HG02973 (cell line): ENCODE measurements around the gene SFTPB.
A peak's percentile ranks its signal among the peaks of the same experiment; 100 is the strongest.

ENCODE experiments used
- ATAC-seq: cut with Tn5 transposase; IDR thresholded peaks from one replicate; pipeline ENCODE4 v1.9.1; 2021; ENCODE audit warnings: moderate library complexity; ENCODE audit not compliant: unreplicated experiment

SFTPB gene

DNA sequence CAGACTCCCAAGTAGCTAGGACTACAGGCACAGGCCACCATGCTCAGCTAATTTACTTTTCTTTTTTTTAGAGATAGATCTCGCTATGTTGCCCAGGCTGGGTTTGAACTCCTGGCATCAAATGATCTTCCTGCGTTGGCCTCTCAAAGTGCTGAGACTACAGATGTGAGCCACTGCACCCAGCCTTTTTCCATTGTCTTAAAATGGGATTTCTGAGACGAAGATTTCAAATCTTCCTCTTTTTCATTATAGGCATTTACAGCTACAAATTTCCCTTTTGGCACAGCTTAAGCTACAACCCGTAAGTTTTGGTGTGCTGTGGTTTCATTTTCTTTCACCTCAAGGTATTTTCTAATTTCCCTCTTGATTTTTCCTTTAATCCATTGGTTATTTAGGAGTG lies 34.8 kb upstream of the SFTPB start:
- ATAC-seq: no peak

DNA sequence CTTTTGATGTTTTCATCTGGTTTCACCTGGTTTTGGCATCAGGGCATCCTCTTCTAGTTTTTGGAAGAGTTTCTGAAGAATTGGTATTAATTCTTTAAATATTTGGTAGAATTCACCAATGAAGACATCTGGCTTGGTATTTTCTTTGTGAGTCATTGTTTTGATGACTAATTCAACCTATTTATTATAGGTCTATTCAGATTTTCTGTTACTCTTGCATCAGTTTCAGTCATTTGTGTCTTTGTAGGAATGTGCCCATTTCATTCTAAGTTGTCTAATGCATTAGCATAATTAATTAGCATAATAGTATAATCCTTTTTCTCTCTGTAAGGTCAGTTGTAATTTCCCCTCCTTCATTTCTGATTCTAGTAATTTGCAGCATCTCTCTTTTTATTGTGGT lies 34.2 kb upstream of the SFTPB start:
- ATAC-seq: no peak

DNA sequence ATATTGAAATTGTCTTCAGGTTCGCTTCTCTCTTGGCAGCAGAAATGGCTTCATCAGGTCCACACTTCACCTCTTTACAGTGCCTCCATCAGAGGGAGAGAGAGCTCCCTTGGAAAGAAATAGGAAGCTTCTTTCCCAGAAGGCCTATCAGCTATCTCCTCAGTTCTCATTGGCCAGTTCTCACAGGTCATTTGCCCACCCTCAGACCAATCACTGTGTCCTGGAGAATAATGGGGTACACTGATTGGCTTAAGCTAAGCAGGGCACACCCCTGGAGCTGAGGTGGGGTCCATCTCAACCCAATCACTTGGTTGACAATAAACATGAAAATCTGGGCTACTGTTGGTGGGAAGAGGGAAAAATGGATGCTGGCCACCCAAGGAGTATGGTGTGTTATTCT lies 31.3 kb upstream of the SFTPB start:
- no peak for ATAC-seq

DNA sequence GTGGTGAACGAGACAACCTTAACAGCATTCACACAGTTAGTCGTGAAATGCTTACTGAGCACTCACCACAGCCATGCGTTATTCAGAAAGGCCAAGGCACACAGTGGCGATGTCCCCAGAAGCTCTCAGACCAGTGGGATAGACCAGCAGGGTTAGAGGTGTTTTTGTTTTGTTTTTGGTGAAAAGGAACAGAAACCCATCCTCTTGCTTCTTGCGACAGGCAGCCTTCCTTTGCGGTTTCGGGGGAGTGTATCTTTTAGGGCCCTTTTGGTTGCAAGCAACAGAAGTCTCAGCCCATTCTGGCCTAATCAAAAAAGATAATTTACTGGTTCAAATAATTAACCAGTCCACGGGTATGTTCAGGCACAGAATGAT lies 30.9 kb upstream of the SFTPB start:
- no peak for ATAC-seq

DNA sequence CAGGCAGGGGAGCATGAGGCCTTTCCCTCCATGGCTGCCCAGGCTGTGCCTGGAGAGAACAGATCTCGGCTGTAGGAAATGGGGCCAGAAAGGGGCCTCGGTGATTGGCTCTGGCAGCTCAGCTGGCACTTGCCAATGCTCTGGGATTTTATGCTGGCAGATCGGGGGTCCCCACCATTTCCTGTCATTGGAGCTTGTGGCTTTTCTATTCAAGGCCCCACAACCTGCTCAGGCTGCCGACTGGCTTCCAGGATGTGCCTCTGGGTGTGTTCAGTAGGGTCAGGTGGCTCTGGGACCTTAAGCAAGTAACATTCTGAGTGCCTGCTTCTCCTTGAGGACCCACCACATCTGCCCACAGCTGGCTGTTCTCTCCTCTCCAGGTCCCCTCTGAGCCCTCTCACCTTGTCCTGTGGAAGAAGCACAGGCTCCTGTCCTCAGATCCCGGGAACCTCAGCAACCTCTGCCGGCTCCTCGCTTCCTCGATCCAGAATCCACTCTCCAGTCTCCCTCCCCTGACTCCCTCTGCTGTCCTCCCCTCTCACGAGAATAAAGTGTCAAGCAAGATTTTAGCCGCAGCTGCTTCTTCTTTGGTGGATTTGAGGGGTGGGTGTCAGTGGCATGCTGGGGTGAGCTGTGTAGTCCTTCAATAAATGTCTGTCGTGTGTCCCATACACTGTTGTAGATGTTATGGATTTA lies 30.3 kb upstream of the SFTPB start:
- ATAC-seq: no peak

DNA sequence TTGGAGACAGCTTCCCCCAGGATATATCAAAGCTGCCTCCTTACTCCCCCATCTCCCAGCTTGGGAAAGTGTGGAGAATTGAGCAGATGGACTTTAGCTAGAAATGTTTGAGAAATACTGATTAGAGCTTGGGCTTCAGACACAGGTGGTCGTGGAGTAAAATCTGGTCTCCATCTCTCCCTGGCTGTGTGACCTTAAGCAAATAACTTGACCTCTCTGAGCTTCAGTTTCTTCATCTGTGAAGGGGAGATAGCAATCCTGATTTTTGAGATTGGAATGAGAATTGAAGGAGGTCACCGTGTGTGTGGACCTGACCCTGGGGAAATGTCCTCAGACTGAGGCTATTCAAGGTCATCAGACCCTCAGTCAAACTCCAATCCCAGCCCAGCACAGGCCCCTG lies 29.7 kb upstream of the SFTPB start:
- ATAC-seq: no peak

DNA sequence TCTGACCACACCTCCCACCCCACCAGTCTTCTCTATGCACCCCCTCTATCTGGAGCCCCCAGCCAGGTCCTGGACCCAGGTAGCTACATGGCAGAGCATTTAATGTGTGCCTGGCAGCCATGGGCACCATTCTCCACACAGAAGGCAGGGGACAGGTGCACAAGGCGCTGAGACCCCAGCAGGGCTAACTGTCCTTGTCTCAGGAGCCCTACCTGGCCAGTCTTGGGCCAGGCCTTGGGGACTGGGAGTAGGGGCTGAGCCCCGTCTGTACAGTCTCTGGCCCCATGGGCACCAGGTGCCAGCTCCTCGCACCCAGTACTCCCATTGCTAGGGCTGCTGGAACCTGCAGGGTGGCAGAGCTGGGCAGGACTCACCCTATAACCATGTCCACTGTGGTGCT lies 29.1 kb upstream of the SFTPB start:
- no peak for ATAC-seq

DNA sequence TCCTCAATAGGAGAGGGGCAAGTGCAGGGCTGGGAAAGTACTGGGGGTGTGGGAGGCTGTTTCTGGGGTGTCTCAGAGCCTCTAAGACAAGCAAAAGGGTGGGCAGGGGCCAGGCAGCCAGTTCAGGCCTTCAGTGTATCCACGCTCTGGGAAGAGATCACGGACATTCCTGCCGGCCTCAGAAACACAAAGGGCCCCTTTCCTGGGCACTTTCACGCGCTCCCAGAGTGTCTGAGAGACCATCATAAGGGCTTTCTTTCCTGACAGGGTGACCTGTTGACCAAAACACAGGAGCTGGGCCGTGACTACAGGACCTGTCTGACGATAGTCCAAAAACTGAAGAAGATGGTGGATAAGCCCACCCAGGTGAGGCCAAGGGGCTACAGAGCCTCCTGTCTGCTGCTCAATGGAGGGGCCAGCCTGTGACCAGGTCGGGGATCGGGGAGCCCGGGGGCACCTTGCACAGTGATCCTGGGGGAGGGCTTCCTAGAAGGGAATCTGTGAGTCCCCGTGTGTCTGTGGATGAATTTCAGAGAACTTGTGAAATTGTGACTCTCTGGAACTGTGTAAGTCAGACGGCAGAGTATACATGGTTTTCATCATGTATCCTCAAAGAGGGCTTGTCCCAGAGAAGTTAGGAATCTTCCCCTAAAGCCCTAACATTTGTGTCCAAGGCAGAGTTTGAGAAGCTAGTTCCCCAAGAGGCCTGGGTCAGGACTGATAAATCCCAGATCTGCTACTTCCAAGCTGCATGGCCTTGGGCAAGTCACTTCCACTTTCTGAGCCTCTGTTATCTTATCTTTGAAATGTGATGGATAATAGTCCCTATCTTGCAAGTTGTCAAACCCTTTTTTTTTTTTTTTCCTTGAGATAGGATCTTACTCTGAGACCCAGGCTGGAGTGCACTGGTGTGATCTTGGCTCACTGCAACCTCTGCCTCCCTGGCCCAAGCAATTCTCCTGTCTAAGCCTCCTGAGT lies 28.0 kb upstream of the SFTPB start:
- ATAC-seq: no peak

DNA sequence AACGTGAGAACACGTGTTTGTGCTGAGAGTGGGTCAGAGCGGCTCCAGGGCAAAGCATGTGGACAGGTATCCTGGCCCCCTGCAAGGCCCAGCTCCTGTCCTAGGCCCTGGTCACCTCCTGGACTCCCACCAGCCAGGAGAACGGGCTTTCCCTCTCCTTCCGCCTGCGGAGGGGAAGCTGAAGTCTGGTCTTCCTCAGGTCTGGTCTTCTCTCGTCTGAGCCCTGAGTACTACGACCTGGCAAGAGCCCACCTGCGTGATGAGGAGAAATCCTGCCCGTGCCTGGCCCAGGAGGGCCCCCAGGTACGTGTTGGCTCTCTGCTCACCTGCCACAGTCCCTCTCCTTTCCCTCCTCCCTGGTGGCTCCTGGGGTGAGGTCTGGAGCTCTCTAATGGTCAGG lies 27.1 kb upstream of the SFTPB start:
- ATAC-seq: no peak

DNA sequence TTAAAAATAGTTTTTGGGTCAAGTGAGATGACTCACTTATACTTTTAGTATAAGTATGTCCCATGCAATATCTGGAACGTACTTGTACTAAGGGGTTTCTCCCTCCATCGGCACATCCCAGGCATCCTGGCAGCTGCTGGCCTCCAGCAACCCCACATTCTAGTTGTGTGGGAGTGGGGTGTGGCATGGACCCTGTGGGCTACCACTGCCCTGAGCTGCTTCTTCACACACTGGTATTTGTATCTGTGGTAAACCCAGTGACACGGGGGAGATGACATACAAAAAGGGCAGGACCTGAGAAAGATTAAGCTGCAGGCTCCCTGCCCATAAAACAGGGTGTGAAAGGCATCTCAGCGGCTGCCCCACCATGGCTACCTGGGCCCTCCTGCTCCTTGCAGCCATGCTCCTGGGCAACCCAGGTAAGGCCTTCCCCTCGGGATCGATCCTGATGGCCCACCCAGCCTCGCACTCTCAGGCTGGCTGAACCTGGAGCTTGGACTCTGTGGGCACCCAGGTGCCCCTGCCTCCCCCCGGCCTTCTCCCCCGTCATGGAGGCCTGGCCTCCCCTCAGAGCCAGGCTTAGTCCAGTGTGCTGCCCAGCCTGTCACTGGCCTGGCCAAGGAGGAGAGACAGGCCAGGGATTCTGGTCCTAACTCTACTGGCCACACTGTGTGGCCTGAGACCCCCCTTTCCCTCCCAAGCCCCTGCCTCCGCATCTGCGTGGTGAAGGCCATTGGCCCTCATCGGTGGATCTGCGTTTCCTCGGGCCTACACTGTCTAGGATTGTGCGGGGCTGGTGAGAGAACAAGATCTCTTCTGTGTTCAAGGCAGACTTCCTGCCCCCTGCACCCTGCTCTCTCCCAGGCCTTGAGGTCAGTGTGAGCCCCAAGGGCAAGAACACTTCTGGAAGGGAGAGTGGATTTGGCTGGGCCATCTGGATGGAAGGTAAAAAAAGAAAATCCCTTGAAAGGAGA lies 26.3 kb upstream of the SFTPB start, which contains the start of gene GNLY:
Gene GNLY, plus strand, starts transcription at position 307 of the 974 bp plus-strand sequence. Its CDS starts 61 bp downstream, at position 368.
- ATAC-seq: no peak

DNA sequence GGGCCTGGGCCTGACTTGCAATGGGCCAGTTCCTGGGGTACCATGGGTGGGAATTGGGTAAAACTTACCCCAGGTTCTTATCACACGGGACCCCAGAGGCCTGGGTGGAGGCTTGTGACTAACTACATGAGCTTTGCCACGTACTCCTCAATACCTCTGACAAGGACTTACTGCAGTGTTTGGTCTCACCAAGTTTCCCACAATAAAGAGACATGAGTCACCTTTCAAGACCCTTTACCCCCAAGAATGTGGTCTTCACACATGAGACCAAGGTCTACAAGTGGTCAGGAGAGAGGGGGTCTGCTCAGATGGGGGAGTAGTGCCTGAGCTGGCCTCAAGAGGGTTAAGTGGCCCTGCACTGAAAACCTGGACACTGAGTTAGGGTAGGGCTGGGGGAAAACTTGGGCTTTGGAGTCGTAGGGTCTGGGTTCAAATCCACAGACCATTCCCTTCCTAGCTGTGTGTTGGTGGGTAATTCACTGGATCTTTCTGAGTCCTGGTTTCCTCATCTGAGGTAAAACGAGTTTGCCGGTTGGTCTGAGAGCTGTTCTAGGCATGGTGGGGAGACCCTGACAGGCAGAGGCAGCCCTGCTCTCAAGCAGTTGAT lies 24.1 kb upstream of the SFTPB start:
- ATAC-seq: no peak

DNA sequence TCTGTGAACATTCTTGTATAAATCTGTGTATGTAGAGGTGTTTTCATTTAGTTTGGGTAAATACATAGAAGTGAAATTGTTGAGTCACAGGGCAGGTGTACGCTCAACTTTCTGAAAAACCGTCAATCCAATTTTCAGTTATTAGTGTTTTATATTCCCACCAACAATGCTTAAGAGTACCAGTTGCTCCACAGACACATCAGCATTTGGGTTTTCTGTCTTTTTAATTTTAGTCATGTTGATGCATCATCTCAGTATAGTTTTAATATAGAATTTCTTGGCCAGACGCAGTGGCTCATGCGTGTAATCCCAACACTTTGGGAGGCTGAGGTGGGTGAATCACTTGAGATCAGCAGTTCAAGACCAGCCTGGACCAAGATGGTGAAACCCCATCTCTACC lies 22.9 kb upstream of the SFTPB start:
- ATAC-seq: no peak

DNA sequence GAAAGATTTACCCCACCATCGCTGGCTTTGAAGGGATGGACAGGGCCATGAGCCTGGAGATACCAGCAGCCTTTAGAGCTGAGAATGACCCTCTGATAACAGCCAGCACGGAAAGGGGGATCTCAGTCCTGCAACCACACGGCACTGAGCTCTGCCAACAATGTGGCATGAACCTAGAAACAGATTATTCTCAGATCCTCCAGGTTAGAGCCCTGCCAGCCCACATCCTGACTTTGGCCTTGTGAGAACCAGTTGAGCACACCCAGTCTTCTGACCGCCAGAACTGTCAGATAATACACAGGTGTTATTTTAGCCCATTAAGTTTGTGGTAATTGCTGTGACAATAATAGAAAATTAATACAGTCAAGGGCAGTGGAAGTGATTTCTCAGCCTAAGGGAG lies 16.8 kb upstream of the SFTPB start:
- no peak for ATAC-seq

DNA sequence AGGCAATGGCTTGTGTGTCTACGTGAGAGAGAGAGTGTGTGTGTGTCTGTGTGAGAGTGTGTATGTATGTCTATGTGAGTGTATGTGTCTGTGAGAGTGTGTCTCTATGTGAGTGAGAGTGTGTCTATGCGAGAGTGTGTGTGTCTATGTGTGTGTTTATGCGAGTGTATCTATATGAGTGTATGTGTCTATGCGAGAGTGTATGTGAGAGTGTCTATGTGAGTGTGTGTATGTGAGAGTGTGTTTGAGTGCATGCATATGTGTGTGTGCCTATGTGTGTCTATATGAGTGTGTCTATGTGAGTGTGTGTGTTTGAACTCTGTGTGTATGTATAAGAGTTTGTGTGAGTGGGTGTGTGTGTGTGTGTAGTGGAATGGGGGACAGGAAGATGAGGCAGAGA lies 16.4 kb upstream of the SFTPB start:
- ATAC-seq: no peak

DNA sequence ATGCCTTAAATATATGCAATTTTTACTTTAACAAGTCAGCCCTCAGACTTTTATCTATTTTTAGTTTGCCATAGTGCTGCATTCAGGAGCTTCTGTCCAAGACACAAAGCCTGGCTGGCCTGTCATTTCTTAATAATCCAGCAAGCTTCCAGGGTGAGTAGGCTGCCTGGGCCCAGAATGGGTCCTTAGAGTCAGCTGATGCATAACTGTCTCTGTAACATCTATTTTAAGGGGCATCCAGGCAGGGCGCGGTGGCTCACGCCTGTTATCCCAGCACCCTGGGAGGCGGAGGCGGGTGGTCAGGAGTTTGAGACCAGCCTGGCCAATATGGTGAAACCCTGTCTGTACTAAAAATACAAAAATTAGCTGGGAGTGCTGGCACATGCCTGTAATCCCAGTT lies 14.4 kb upstream of the SFTPB start:
- no peak for ATAC-seq

DNA sequence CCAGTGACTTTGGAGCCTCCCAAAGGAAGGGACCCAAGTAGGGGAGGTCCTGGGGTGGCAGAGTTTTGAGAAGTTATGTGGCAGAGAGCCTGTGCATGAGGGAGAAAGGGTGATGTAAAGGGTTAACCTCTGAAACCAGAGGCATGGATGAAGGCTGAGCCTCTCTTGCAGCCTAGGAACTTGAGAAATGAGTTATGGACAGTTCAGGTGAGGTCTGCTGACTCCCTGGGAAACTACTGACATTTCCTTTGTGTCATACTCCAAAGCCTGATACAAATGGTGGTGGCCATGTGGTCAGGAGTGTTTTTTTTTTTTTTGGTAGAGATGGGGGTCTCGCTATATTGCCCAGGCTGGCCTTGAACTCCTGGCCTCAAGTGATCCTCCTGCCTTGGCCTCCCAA lies 13.8 kb upstream of the SFTPB start:
- ATAC-seq: no peak

DNA sequence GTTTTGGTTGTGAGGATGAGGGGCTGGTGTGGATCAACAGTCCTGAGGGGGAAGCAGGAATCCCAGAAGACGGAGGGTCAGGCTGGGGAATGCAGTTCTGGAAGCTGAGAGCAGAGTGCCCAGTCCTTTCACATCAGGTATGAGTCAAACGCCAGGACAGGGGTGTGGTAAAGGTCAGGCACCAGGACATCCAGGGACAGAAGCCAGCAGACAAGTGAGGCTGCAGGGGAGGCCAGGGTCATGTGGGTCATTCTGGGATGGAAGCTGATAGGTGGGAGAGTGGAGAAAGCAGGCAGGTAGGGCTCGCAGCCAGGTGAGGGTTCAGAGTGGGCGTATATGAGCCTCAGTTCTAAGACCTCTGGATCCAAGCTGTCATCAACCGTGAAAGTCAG lies 13.4 kb upstream of the SFTPB start:
- ATAC-seq: no peak

DNA sequence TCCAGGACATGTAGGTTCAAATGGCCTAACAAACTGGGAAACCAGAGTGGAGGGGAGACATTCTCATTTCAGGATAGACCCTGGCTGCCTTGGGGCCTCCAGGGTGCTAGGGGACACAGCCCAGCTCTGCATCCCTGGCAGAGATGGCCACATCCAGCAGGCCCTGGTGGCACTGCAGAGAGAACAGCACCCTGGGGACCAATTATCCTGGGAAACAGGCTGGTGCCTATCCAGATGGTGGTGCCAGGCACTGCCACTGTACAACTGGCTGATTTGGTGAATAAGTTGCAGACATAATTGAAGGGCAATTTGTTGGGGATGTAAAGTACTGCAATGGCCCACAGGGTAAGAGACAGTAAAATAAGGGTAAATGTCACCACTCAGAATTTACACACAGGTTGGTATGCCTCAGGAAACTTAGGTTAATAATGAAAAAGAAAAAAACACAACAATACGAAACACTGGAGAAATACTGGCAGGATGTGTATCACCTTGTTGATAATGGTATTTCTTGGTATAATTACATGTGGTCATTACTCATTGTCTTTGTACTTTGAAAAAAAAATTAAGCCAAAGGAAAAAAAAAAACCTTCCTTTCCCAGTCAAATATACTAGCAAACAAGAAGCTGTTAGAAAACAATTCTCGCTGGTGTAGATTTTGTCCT lies 12.8 kb upstream of the SFTPB start:
- no peak for ATAC-seq

DNA sequence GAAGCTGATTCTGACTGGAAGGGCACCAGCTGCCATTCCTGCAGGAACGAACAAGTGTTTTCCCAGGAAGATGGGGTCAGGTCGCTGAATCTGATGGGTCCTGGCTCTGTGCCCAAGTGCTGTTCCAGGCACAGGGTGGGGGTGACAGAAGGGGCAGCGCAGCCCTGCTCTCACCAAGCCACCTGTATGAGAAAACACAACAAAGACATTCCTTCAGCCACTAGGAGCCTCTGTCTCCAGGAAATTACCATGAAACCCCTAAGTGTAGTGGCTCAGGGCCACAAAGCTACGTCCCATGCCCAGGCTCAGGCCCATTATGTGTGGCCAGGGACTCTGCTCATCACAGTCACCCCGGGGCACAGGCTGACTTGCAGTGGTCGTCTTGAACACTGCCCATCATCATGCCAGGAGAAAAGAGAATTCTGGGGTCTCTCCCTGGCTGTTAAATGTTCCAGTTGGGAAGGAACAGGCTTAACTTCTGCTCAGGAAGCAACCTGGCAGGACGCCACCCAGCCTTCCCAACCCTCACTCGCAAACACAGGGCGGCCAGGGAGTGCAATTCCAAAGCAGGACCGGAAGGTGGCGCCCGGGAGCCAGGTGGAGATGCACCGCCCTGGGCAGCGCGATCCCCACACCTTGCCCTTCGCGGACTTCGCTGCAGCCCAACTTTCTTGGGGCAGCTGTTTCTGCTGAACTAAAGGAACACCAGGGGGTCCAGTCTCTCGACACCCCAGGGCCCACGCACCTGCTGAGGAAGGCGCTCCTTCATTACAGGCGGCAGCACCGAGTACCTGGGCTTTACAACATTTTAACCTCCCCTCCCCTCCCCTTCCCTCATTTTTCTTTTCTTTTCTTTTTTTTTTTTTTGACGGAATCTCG lies 11.0 kb upstream of the SFTPB start:
- ATAC-seq: peak; percentile 70
